Naive B cell (primary cell): ENCODE results near the gene MED8. TPM values are rescaled to one million over a fixed set of nuclear protein-coding genes. Genes with fewer than 3 reads are reported as not detected.

Source experiments
- ATAC-seq, 2 donors: fragments of 150-1000 bp; cut with Tn5 transposase; 2 replicates each; pipeline ENCODE4 v1.10.0; 2021; ENCODE audit warnings: low read depth in 2 of 2, mild to moderate bottlenecking in 2 of 2, moderate library complexity in 2 of 2
- DNase-seq: peaks from one replicate; pipeline ENCODE4 v3.0.0; 2022
- H3K27ac Mint-ChIP-seq, 6 donors: one replicate each; pipeline ENCODE4 v1.8.0; 2020 to 2022; ENCODE audit warnings: mild to moderate bottlenecking in 6 of 6, mixed read lengths in 6 of 6, moderate library complexity in 5 of 6, inconsistent platforms in 2 of 6
- H3K27me3 Mint-ChIP-seq, 3 donors: one replicate each; pipeline ENCODE4 v1.8.0; 2021 to 2022; ENCODE audit warnings: mixed read lengths in 3 of 3, mild to moderate bottlenecking in 1 of 3
- H3K36me3 Mint-ChIP-seq, 2 donors: one replicate each; pipeline ENCODE4 v1.8.0; 2020 to 2022; ENCODE audit warnings: mixed read lengths in 2 of 2, inconsistent platforms in 1 of 2, mild to moderate bottlenecking in 1 of 2
- H3K4me1 Mint-ChIP-seq, 3 donors: one replicate each; pipeline ENCODE4 v1.8.0; 2020 to 2022; ENCODE audit warnings: mixed read lengths in 3 of 3, inconsistent platforms in 1 of 3, mild to moderate bottlenecking in 1 of 3, moderate library complexity in 1 of 3
- H3K4me3 Mint-ChIP-seq, 8 donors: one replicate each; pipeline ENCODE4 v1.8.0; 2020 to 2022; ENCODE audit warnings: mild to moderate bottlenecking in 8 of 8, mixed read lengths in 8 of 8, moderate library complexity in 8 of 8, inconsistent platforms in 2 of 8
- H3K9me3 Mint-ChIP-seq, 7 donors: one replicate each; pipeline ENCODE4 v1.8.0; 2020 to 2022; ENCODE audit warnings: mixed read lengths in 7 of 7, mild to moderate bottlenecking in 5 of 7, inconsistent platforms in 2 of 7, moderate library complexity in 1 of 7
- polyA plus RNA-seq, 6 donors: library from polyadenylated mRNA; unstranded; fragments of 300-500 nt; fragmentation: Illumina TruSeq; gene quantifications; one replicate each; pipeline ENCODE4 v1.2.3, GENCODE V29; 2021; ENCODE audit warnings: low read depth in 6 of 6

MED8 gene
- polyA plus RNA-seq, 6 donors from 2014 or later, result 22.4 to 40.5 (median 33.2) TPM

- peaks cover 13 to 22% (median 20%) of the 10 kb centered on the region in 3 donors for H3K4me1 Mint-ChIP-seq
Observed at GRCh38 chr1:43358121-43358745, 31.4 kb downstream of the MED8 start.

GRCh38 chr1:43357251-43357650 is 32.3 kb downstream of the MED8 start:
- peaks cover 0 to 11% of the 10 kb centered on the region in 2 donors for H3K36me3 Mint-ChIP-seq
- ATAC-seq, result no peak

More at GRCh38 chr1:43358121-43358745, 31.4 kb downstream of the MED8 start:
- DNase-seq (peak; percentile 12), ATAC-seq (peak; percentile 13 to 20)
- H3K27ac Mint-ChIP-seq, result peak overlapping the region in 5 of 6 donors; percentile 49 to 92 (median 88)
- H3K27me3 Mint-ChIP-seq, result no peaks in the 10 kb centered on the region
- H3K4me3 Mint-ChIP-seq, result peak overlapping the region; percentile 80 to 96 (median 93)
- H3K9me3 Mint-ChIP-seq, result no peaks in the 10 kb centered on the region
- peaks cover 0 to 11% of the 10 kb centered on the region in 2 donors for H3K36me3 Mint-ChIP-seq

GRCh38 chr1:43354936-43355335 is 34.7 kb downstream of the MED8 start:
- H3K4me1 Mint-ChIP-seq, result peaks cover 17 to 21% (median 18%) of the 10 kb centered on the region in 3 donors
- DNase-seq, result no peak
- H3K36me3 Mint-ChIP-seq, result no peaks in the 10 kb centered on the region
- H3K27ac Mint-ChIP-seq, result peak overlapping the region in 1 of 6 donors; percentile 31
- no peak overlapping the region for H3K4me3 Mint-ChIP-seq
- H3K9me3 Mint-ChIP-seq, result no peaks in the 10 kb centered on the region
- no peak for ATAC-seq
- no peaks in the 10 kb centered on the region for H3K27me3 Mint-ChIP-seq

More at GRCh38 chr1:43357251-43357650, 32.3 kb downstream of the MED8 start:
- Mint-ChIP-seq H3K4me1 (peaks cover 13 to 22% (median 20%) of the 10 kb centered on the region in 3 donors), H3K27ac (no peak overlapping the region), H3K27me3 (no peaks in the 10 kb centered on the region), H3K4me3 (peak overlapping the region in 5 of 8 donors; percentile 20 to 96 (median 47)), H3K9me3 (no peaks in the 10 kb centered on the region)
- DNase-seq, result no peak

GRCh38 chr1:43354471-43354870 is 35.1 kb downstream of the MED8 start:
- Mint-ChIP-seq H3K4me1 (peaks cover 18 to 20% (median 19%) of the 10 kb centered on the region in 3 donors), H3K27ac (peak overlapping the region in 1 of 6 donors; percentile 31), H3K9me3 (no peaks in the 10 kb centered on the region), H3K4me3 (no peak overlapping the region), H3K36me3 (no peaks in the 10 kb centered on the region), H3K27me3 (no peaks in the 10 kb centered on the region)
- DNase-seq, result no peak
- ATAC-seq, result no peak

GRCh38 chr1:43352881-43353280 is 36.7 kb downstream of the MED8 start:
- Mint-ChIP-seq H3K9me3 (no peaks in the 10 kb centered on the region), H3K4me1 (peaks cover 7 to 18% (median 10%) of the 10 kb centered on the region in 3 donors), H3K36me3 (no peaks in the 10 kb centered on the region), H3K27ac (peak overlapping the region in 3 of 6 donors; percentile 65 to 93 (median 74)), H3K4me3 (peak overlapping the region in 1 of 8 donors; percentile 16), H3K27me3 (no peaks in the 10 kb centered on the region)
- ATAC-seq (no peak), DNase-seq (no peak)

GRCh38 chr1:43352351-43352705 is 37.3 kb downstream of the MED8 start:
- Mint-ChIP-seq H3K27ac (peak overlapping the region in 4 of 6 donors; percentile 6 to 93 (median 73)), H3K4me1 (peaks cover 7 to 19% (median 7%) of the 10 kb centered on the region in 3 donors), H3K4me3 (no peak overlapping the region), H3K36me3 (no peaks in the 10 kb centered on the region), H3K27me3 (no peaks in the 10 kb centered on the region), H3K9me3 (no peaks in the 10 kb centered on the region)
- DNase-seq, result no peak
- no peak for ATAC-seq

GRCh38 chr1:43351421-43352350 is 37.9 kb downstream of the MED8 start:
- Mint-ChIP-seq H3K4me1 (peaks cover 7 to 19% (median 7%) of the 10 kb centered on the region in 3 donors), H3K27ac (peak overlapping the region in 4 of 6 donors; percentile 31 to 93 (median 83)), H3K27me3 (no peaks in the 10 kb centered on the region), H3K9me3 (no peaks in the 10 kb centered on the region), H3K4me3 (peak overlapping the region in 1 of 8 donors; percentile 55), H3K36me3 (no peaks in the 10 kb centered on the region)
- DNase-seq (no peak), ATAC-seq (no peak)

- Mint-ChIP-seq H3K27me3 (no peaks in the 10 kb centered on the region), H3K36me3 (no peaks in the 10 kb centered on the region), H3K27ac (peak overlapping the region in 4 of 6 donors; percentile 3 to 93 (median 50)), H3K4me1 (peaks cover 7 to 19% (median 7%) of the 10 kb centered on the region in 3 donors), H3K9me3 (no peaks in the 10 kb centered on the region), H3K4me3 (peak overlapping the region in 2 of 8 donors; percentile 1 to 55)
- ATAC-seq (no peak), DNase-seq (no peak)
Observed at GRCh38 chr1:43350976-43351375, 38.6 kb downstream of the MED8 start.

GRCh38 chr1:43349594-43350306 is 39.9 kb downstream of the MED8 start:
- peak overlapping the region; percentile 89 to 97 (median 92) for H3K27ac Mint-ChIP-seq
- no peaks in the 10 kb centered on the region for H3K27me3 Mint-ChIP-seq
- ATAC-seq (no peak), DNase-seq (no peak)
- peaks cover 7 to 19% (median 7%) of the 10 kb centered on the region in 3 donors for H3K4me1 Mint-ChIP-seq
- H3K9me3 Mint-ChIP-seq, result no peaks in the 10 kb centered on the region
- H3K36me3 Mint-ChIP-seq, result no peaks in the 10 kb centered on the region
- H3K4me3 Mint-ChIP-seq, result peak overlapping the region; percentile 64 to 94 (median 87)

- Mint-ChIP-seq H3K27ac (peak overlapping the region; percentile 89 to 97 (median 92)), H3K4me3 (peak overlapping the region; percentile 64 to 94 (median 87)), H3K4me1 (peaks cover 7 to 19% (median 7%) of the 10 kb centered on the region in 3 donors), H3K9me3 (no peaks in the 10 kb centered on the region), H3K27me3 (no peaks in the 10 kb centered on the region), H3K36me3 (no peaks in the 10 kb centered on the region)
- DNase-seq (peak; percentile 77), ATAC-seq (peak; percentile 91 to 93)
Observed at GRCh38 chr1:43348809-43349593, 40.6 kb downstream of the MED8 start.

GRCh38 chr1:43348343-43348808 is 41.2 kb downstream of the MED8 start:
- no peaks in the 10 kb centered on the region for H3K27me3 Mint-ChIP-seq
- ATAC-seq (no peak), DNase-seq (no peak)
- H3K27ac Mint-ChIP-seq, result peak overlapping the region in 3 of 6 donors; percentile 36 to 93 (median 60)
- no peaks in the 10 kb centered on the region for H3K9me3 Mint-ChIP-seq
- no peaks in the 10 kb centered on the region for H3K36me3 Mint-ChIP-seq
- peak overlapping the region in 5 of 8 donors; percentile 19 to 87 (median 32) for H3K4me3 Mint-ChIP-seq
- peaks cover 7 to 19% (median 7%) of the 10 kb centered on the region in 3 donors for H3K4me1 Mint-ChIP-seq

- peaks cover 7 to 19% (median 7%) of the 10 kb centered on the region in 3 donors for H3K4me1 Mint-ChIP-seq
- ATAC-seq, result no peak
- no peaks in the 10 kb centered on the region for H3K27me3 Mint-ChIP-seq
- DNase-seq, result no peak
- H3K27ac Mint-ChIP-seq, result peak overlapping the region in 1 of 6 donors; percentile 93
- no peak overlapping the region for H3K4me3 Mint-ChIP-seq
- no peaks in the 10 kb centered on the region for H3K36me3 Mint-ChIP-seq
- H3K9me3 Mint-ChIP-seq, result no peaks in the 10 kb centered on the region
Observed at GRCh38 chr1:43346636-43347035, 43.0 kb downstream of the MED8 start.
